ENCODE measurements around the gene PARD3.

DNA sequence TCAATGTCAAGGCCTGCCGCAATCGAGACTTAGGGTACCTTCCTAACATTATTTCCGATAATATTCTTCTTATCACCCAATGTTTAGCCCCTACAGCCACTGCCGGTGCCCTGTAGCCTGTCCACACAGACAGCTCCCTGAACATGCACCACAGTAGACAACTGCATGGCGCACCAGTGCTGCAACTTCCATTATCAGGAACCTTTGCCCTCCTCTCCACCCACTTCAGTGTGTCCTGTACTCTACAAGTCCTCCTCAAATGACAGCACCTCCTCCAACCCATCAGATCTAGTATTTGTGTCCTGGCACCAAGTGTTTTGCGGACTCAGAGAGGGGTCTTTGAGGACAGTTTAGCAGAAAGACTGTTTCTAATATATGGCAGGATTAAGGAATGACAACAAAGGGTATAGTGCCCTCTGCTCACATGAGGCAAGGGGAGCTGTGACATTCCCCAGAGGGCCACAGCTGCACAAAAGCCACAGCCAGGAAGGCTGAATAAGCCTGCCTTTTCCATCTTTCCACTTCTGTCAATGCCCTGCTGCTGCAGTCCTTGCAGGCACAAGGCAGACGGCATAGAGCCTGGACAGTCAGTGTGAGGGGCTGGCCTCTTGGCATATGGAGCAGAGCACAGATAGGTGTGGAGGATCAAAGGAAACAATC lies 335.4 kb downstream of the PARD3 start:
- TF ChIP-seq, protein P1, sequence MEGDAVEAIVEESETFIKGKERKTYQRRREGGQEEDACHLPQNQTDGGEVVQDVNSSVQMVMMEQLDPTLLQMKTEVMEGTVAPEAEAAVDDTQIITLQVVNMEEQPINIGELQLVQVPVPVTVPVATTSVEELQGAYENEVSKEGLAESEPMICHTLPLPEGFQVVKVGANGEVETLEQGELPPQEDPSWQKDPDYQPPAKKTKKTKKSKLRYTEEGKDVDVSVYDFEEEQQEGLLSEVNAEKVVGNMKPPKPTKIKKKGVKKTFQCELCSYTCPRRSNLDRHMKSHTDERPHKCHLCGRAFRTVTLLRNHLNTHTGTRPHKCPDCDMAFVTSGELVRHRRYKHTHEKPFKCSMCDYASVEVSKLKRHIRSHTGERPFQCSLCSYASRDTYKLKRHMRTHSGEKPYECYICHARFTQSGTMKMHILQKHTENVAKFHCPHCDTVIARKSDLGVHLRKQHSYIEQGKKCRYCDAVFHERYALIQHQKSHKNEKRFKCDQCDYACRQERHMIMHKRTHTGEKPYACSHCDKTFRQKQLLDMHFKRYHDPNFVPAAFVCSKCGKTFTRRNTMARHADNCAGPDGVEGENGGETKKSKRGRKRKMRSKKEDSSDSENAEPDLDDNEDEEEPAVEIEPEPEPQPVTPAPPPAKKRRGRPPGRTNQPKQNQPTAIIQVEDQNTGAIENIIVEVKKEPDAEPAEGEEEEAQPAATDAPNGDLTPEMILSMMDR (IDR thresholded peaks at IDR 0.05) = no peak
- TF ChIP-seq POLR2A (IDR thresholded peaks at IDR 0.05) (no peak), POLR2AphosphoS5 (IDR thresholded peaks at IDR 0.05) (no peak)
